Measurements from ENCODE around the gene MGMT. TPM values are rescaled to one million over a fixed set of nuclear protein-coding genes. Genes with fewer than 3 reads are reported as not detected.
A peak's percentile ranks its signal among the peaks of the same experiment; 100 is the strongest.

Gene MGMT
- total RNA-seq, 4 donors from 2014 or later: 18.4 to 30.3 (median 27.9) TPM

DNA sequence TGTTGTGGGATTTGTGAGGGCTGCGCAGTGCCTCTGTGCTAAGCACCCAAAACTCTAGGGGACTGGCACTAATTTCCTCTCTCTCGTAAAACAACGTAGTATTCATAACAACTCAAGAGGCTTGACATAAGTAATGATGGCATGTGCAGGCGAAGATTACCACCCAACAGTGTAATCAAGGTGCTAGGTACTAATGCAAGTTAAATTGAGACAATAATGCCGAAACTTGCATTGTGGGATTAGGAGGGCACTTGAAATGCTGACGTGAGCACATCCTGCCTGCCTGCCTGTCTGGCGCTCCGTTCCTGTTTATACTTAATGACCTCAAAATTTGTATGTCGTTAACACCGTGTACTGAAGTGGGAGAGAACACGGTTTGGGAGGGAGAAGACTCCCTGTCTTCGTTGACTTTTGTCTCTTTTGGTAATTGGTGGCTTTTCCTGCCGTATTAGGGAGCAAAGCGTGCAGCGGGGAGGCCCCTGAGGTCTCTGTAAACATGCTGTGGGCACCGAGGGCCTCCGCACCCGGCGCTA is 139.0 kb downstream of the MGMT start:
- intact Hi-C loops (cut with DNase I): no loop called here
- no peak for DNase-seq (ENCODE audit: extremely low spot score)
- Histone ChIP-seq H3K27ac (replicated peaks in 1 of 4) (no peak overlapping the region), H3K9me3 (no peaks in the 10 kb centered on the region), H3K4me1 (no peaks in the 10 kb centered on the region), H3K27me3 (no peaks in the 10 kb centered on the region), H3K4me3 (peak overlapping the region in 1 of 4 donors; percentile 9), H3K36me3 (no peaks in the 10 kb centered on the region)
- TF ChIP-seq POLR2AphosphoS5 (IDR thresholded peaks at IDR 0.05): peak in 1 of 2 donors; percentile 32
- no peak for TF ChIP-seq POLR2A (IDR thresholded peaks at IDR 0.05; ENCODE audit: low read depth)
- TF ChIP-seq EP300 (IDR thresholded peaks at IDR 0.05): no peak
- 59% methylated on average over 19 of the region's 19 CpGs for WGBS

DNA sequence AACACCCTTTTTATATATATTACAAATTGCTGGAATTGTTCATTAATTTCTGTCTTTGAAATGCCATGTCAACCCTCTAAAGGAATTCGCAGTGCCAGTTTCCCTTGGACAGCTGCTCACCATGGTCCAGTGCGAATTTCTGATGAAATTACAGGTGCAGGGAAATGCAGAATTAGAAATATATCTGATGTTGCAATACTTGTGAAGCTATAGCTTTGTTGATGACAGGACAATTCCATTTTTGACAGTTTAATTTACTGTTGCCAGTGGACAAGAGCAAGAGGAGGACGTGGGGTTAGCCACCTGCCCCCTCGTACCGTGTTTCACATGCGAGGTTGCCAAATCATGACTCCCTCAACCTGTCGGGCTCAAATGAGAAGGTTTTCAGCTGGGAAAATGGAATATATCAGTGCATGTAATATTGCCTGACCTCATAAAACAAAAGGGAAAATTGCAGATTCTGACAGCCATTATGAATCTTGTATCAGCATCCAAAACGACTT is 140.6 kb downstream of the MGMT start:
- H3K4me1 ChIP-seq: no peaks in the 10 kb centered on the region
- WGBS: 94% methylated on average over 8 of the region's 8 CpGs
- intact Hi-C loops (cut with DNase I): no loop called here
- no peaks in the 10 kb centered on the region for H3K9me3 ChIP-seq
- H3K36me3 ChIP-seq: no peaks in the 10 kb centered on the region
- no peak for DNase-seq (ENCODE audit: extremely low spot score)
- H3K27ac ChIP-seq (replicated peaks in 1 of 4): no peak overlapping the region
- TF ChIP-seq EP300 (IDR thresholded peaks at IDR 0.05): no peak
- TF ChIP-seq POLR2A (IDR thresholded peaks at IDR 0.05; ENCODE audit: low read depth): no peak
- TF ChIP-seq, protein P1, sequence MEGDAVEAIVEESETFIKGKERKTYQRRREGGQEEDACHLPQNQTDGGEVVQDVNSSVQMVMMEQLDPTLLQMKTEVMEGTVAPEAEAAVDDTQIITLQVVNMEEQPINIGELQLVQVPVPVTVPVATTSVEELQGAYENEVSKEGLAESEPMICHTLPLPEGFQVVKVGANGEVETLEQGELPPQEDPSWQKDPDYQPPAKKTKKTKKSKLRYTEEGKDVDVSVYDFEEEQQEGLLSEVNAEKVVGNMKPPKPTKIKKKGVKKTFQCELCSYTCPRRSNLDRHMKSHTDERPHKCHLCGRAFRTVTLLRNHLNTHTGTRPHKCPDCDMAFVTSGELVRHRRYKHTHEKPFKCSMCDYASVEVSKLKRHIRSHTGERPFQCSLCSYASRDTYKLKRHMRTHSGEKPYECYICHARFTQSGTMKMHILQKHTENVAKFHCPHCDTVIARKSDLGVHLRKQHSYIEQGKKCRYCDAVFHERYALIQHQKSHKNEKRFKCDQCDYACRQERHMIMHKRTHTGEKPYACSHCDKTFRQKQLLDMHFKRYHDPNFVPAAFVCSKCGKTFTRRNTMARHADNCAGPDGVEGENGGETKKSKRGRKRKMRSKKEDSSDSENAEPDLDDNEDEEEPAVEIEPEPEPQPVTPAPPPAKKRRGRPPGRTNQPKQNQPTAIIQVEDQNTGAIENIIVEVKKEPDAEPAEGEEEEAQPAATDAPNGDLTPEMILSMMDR (IDR thresholded peaks at IDR 0.05): no peak
- no peak for TF ChIP-seq POLR2AphosphoS5 (IDR thresholded peaks at IDR 0.05)
- no peak overlapping the region for H3K4me3 ChIP-seq
- H3K27me3 ChIP-seq: no peaks in the 10 kb centered on the region

DNA sequence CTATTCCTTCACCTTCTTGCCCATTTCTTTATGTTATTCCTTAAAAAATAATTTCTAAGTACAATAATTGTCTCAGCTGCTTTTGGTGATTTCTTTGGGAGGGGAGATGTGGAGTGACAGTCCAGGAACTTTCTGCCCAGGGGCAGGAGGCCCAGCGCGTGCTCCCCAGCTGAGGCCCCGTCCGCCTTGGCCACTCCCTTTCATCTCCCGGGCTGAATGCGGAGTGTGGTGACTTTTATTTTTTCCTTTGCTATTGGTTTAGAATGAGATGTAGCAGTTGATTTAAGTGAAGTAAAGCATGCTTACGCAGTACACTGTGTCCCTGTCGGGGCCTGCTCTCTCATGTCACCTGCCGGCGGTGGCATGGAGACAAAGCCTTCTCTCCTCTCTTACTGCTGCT is 141.6 kb downstream of the MGMT start:
- WGBS: 91% methylated on average over 10 of the region's 10 CpGs

DNA sequence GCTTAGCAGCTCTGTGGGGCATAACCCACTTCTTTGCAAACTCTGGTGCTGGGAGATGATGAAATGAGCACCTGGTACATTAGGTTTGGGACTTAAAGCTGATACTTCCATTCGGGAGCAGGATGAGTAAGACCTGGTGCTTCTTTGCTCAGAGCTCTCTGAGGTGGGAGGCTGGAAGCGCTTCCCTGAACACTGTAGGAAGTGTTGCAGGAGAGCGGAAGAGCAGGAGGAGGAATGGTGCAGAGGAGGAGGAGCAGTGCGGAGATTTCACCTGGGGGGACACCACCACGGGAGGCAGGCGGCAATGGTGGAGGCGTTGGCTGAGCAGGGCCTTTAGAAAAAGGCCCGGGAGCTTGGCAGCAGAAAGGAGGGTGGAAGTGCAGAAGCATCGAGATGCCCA is 142.5 kb downstream of the MGMT start:
- Histone ChIP-seq H3K9me3 (no peaks in the 10 kb centered on the region), H3K4me3 (no peak overlapping the region), H3K36me3 (no peaks in the 10 kb centered on the region), H3K27ac (replicated peaks in 1 of 4) (no peak overlapping the region), H3K27me3 (no peaks in the 10 kb centered on the region), H3K4me1 (no peaks in the 10 kb centered on the region)
- 96% methylated on average over 9 of the region's 9 CpGs for WGBS
- no peak for TF ChIP-seq POLR2AphosphoS5 (IDR thresholded peaks at IDR 0.05)
- TF ChIP-seq POLR2A (IDR thresholded peaks at IDR 0.05; ENCODE audit: low read depth): no peak
- TF ChIP-seq EP300 (IDR thresholded peaks at IDR 0.05): no peak
- TF ChIP-seq, protein P1 (IDR thresholded peaks at IDR 0.05): no peak
- no peak for DNase-seq (ENCODE audit: extremely low spot score)
- intact Hi-C loops (cut with DNase I): no loop called here

More for the DNA sequence above, 141.6 kb downstream of the MGMT start:
- H3K27me3 ChIP-seq: no peaks in the 10 kb centered on the region
- no peaks in the 10 kb centered on the region for H3K4me1 ChIP-seq
- no peaks in the 10 kb centered on the region for H3K36me3 ChIP-seq
- no peak overlapping the region for H3K4me3 ChIP-seq
- H3K9me3 ChIP-seq: no peaks in the 10 kb centered on the region
- no peak for TF ChIP-seq POLR2AphosphoS5 (IDR thresholded peaks at IDR 0.05)
- TF ChIP-seq, protein P1 (IDR thresholded peaks at IDR 0.05): no peak
- no peak for TF ChIP-seq EP300 (IDR thresholded peaks at IDR 0.05)
- TF ChIP-seq POLR2A (IDR thresholded peaks at IDR 0.05; ENCODE audit: low read depth): no peak
- intact Hi-C loops (cut with DNase I): no loop called here
- H3K27ac ChIP-seq (replicated peaks in 1 of 4): no peak overlapping the region
- no peak for DNase-seq (ENCODE audit: extremely low spot score)

DNA sequence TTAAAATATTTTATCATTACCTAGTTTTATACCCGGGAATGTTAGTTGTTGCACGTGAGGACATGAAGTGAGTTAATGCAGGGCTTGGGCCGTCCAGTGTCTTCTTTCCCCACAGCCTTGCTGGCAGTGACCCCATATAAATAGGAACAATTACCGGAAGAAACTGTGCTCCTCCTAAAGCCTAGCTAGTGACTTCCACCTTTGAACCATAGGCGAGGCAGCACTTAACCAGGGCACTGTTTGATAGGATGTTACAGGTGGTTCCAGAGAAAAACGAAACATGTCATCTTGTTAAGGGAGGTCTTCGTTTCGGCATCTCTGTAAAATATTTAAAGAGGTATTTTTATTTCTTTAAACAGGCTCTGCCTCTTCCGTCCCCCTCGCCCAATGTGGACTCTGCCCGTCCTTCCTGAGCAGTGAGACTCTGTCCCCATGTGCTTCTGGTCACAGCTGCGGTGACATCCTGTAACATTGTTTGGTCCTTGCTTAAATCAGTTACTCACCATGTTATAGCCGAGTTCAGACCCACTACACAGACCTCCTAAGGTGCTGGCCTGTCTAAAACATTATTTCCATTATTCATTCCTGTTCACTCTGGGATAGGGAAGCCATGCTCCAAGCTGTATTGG is 145.6 kb downstream of the MGMT start:
- Histone ChIP-seq H3K36me3 (no peaks in the 10 kb centered on the region), H3K9me3 (no peaks in the 10 kb centered on the region), H3K4me1 (no peaks in the 10 kb centered on the region), H3K4me3 (no peak overlapping the region), H3K27ac (replicated peaks in 1 of 4) (no peak overlapping the region), H3K27me3 (no peaks in the 10 kb centered on the region)
- 85% methylated on average over 13 of the region's 13 CpGs for WGBS
- DNase-seq (ENCODE audit: extremely low spot score): no peak
- intact Hi-C loops (cut with DNase I): no loop called here
- TF ChIP-seq EP300 (IDR thresholded peaks at IDR 0.05) (no peak), POLR2A (IDR thresholded peaks at IDR 0.05; ENCODE audit: low read depth) (no peak)
- TF ChIP-seq, protein P1 (IDR thresholded peaks at IDR 0.05): no peak
